Measurements from ENCODE around the gene PPEF2. TPM values are rescaled to one million over a fixed set of nuclear protein-coding genes. Genes with fewer than 3 reads are reported as not detected.
"Not testable (repeated sequence)": the region's sequence is repeated elsewhere in the genome, so short reads cannot be mapped to it uniquely, and the experiment has no call there.

The PPEF2 gene
- total RNA-seq, result 0.63 TPM

GRCh38 chr4:75902352-75902751 lies at the start of gene PPEF2:
Gene PPEF2 (minus strand): TSS chr4:75902452. CDS start chr4:75896325, 6,127 bp downstream.
- Histone ChIP-seq H3K27me3 (ENCODE audit: insufficient read depth, low read length) (no peaks in the 10 kb centered on the region), H3K4me3 (ENCODE audit: low read length) (no peak within 1 kb of the TSS), H3K9me3 (ENCODE audit: low read depth, low read length) (no peaks in the 10 kb centered on the region), H3K4me1 (ENCODE audit: insufficient read depth, low read length) (peaks cover 18% of the 10 kb centered on the region)

- Histone ChIP-seq H3K4me1 (ENCODE audit: insufficient read depth, low read length) (no peaks in the 10 kb centered on the region), H3K9me3 (ENCODE audit: low read depth, low read length) (no peaks in the 10 kb centered on the region), H3K27me3 (ENCODE audit: insufficient read depth, low read length) (no peaks in the 10 kb centered on the region), H3K4me3 (ENCODE audit: low read length) (no peak overlapping the region)
Observed at GRCh38 chr4:75950213-75950815, 48.1 kb upstream of the PPEF2 start.

GRCh38 chr4:75948822-75949444 lies 46.7 kb upstream of the PPEF2 start:
- Histone ChIP-seq H3K4me3 (ENCODE audit: low read length) (no peak overlapping the region), H3K9me3 (ENCODE audit: low read depth, low read length) (no peaks in the 10 kb centered on the region), H3K27me3 (ENCODE audit: insufficient read depth, low read length) (no peaks in the 10 kb centered on the region), H3K4me1 (ENCODE audit: insufficient read depth, low read length) (no peaks in the 10 kb centered on the region)

DNA sequence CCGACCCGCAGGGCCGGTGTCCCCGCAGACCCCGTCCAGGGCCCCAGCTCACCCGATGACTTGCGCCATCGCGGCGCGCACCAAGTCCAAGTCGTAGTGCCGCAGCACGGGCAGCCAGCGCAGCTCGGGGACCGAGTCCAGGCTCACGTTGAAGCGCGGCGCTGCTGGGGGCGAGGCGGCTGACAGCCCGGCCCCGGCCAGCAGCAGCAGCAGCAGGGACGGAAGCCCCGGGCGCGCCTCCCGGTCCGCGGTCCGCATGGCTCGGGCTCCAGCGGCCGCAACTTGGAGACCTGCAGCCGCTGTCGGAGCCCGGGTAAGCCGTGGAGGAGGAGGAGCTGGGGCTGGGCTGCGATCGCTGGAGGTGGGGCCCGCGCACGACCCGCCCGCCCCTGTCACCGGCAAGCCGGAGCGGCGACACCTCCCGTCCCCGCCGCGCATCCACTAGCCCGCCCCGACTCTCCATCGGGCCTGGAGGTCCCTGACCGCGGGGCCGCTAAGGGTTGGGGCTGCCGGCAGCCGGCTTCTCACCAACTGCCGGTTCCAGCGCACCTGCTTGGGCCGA lies 38.5 kb upstream of the PPEF2 start, which contains the start of gene NAAA:
TSS of gene NAAA (minus strand) at position 322 of the 562 bp plus-strand sequence. CDS start at position 258, 64 bp downstream.
- Histone ChIP-seq H3K9me3 (ENCODE audit: low read depth, low read length) (no peaks in the 10 kb centered on the region), H3K4me1 (ENCODE audit: insufficient read depth, low read length) (peaks cover 27% of the 10 kb centered on the region), H3K4me3 (ENCODE audit: low read length) (peak within 1 kb of the TSS; percentile 96), H3K27me3 (ENCODE audit: insufficient read depth, low read length) (no peaks in the 10 kb centered on the region)

GRCh38 chr4:75939890-75940691 lies 37.8 kb upstream of the PPEF2 start:
- peaks cover 27% of the 10 kb centered on the region for H3K4me1 ChIP-seq (ENCODE audit: insufficient read depth, low read length)
- H3K27me3 ChIP-seq (ENCODE audit: insufficient read depth, low read length), result no peaks in the 10 kb centered on the region
- H3K9me3 ChIP-seq (ENCODE audit: low read depth, low read length), result no peaks in the 10 kb centered on the region
- peak overlapping the region; percentile 96 for H3K4me3 ChIP-seq (ENCODE audit: low read length)

- Histone ChIP-seq H3K27me3 (ENCODE audit: insufficient read depth, low read length) (no peaks in the 10 kb centered on the region), H3K4me1 (ENCODE audit: insufficient read depth, low read length) (peaks cover 10% of the 10 kb centered on the region), H3K4me3 (ENCODE audit: low read length) (no peak overlapping the region), H3K9me3 (ENCODE audit: low read depth, low read length) (no peaks in the 10 kb centered on the region)
Observed at GRCh38 chr4:75935628-75936027, 33.4 kb upstream of the PPEF2 start.

- H3K4me3 ChIP-seq (ENCODE audit: low read length), result no peak overlapping the region
- no peaks in the 10 kb centered on the region for H3K4me1 ChIP-seq (ENCODE audit: insufficient read depth, low read length)
- H3K27me3 ChIP-seq (ENCODE audit: insufficient read depth, low read length), result no peaks in the 10 kb centered on the region
- no peaks in the 10 kb centered on the region for H3K9me3 ChIP-seq (ENCODE audit: low read depth, low read length)
Observed at GRCh38 chr4:75930152-75930551, 27.9 kb upstream of the PPEF2 start.

GRCh38 chr4:75924916-75925315 lies 22.7 kb upstream of the PPEF2 start:
- not testable (repeated sequence) for H3K4me1 ChIP-seq (ENCODE audit: insufficient read depth, low read length); H3K27me3 ChIP-seq (ENCODE audit: insufficient read depth, low read length); H3K9me3 ChIP-seq (ENCODE audit: low read depth, low read length); H3K4me3 ChIP-seq (ENCODE audit: low read length)

GRCh38 chr4:75924309-75924827 lies 22.1 kb upstream of the PPEF2 start:
- Histone ChIP-seq H3K27me3 (ENCODE audit: insufficient read depth, low read length) (no peaks in the 10 kb centered on the region), H3K4me1 (ENCODE audit: insufficient read depth, low read length) (no peaks in the 10 kb centered on the region), H3K9me3 (ENCODE audit: low read depth, low read length) (no peaks in the 10 kb centered on the region), H3K4me3 (ENCODE audit: low read length) (no peak overlapping the region)

DNA sequence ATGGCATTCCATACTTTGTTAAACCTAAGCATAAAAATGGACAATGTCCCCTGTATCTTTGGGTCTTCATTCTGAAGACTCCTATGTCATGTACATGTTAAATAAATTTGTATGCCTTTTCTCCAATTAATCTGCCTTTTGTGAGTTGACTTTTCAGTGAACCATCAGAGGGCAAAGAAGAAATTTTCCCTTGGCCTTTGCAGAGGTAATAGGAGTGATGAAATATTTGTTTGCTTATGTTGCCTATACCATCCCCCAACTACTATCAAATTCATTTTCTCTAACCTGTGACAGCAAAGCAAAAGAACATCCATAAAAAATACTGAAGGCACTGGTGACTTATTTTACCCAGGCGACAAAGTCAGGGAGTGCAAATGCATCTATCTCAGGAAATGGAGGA lies 20.3 kb upstream of the PPEF2 start:
- Histone ChIP-seq H3K4me1 (ENCODE audit: insufficient read depth, low read length) (no peaks in the 10 kb centered on the region), H3K27me3 (ENCODE audit: insufficient read depth, low read length) (no peaks in the 10 kb centered on the region), H3K9me3 (ENCODE audit: low read depth, low read length) (no peaks in the 10 kb centered on the region), H3K4me3 (ENCODE audit: low read length) (no peak overlapping the region)

GRCh38 chr4:75921910-75922309 lies 19.7 kb upstream of the PPEF2 start:
- H3K4me1 ChIP-seq (ENCODE audit: insufficient read depth, low read length), result no peaks in the 10 kb centered on the region
- no peaks in the 10 kb centered on the region for H3K9me3 ChIP-seq (ENCODE audit: low read depth, low read length)
- H3K4me3 ChIP-seq (ENCODE audit: low read length), result no peak overlapping the region
- H3K27me3 ChIP-seq (ENCODE audit: insufficient read depth, low read length), result no peaks in the 10 kb centered on the region

GRCh38 chr4:75920327-75920726 lies 18.1 kb upstream of the PPEF2 start:
- Histone ChIP-seq H3K27me3 (ENCODE audit: insufficient read depth, low read length) (no peaks in the 10 kb centered on the region), H3K4me1 (ENCODE audit: insufficient read depth, low read length) (no peaks in the 10 kb centered on the region), H3K4me3 (ENCODE audit: low read length) (no peak overlapping the region), H3K9me3 (ENCODE audit: low read depth, low read length) (no peaks in the 10 kb centered on the region)

- no peaks in the 10 kb centered on the region for H3K27me3 ChIP-seq (ENCODE audit: insufficient read depth, low read length)
- H3K9me3 ChIP-seq (ENCODE audit: low read depth, low read length), result no peaks in the 10 kb centered on the region
- H3K4me3 ChIP-seq (ENCODE audit: low read length), result no peak overlapping the region
- no peaks in the 10 kb centered on the region for H3K4me1 ChIP-seq (ENCODE audit: insufficient read depth, low read length)
Observed at GRCh38 chr4:75919920-75920319, 17.7 kb upstream of the PPEF2 start.

DNA sequence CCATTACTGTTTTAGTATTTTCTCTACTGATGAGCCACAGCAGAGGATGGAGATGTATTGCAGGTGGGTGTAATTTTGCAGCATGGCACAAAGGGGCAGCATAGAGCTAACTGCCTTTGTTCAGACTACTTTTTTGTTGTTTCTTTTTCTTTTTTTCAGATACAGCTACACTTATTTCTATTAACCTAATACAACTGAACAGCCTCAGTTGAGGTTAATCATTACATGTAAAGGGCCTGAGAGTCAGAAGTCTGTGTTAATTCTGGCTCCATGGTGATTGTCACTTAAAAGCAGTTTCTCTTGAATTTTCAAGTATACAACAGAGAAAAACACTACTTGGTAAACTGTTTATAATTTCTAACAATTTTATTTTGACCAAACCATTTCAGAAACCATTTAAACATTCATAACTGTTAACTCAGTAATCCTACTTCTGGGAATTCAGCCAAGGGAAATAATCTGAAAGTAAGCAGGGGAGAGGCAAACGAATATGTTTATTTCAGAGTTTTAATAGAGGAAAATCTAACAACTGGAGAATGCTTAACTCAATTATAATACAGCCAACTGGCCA lies 13.9 kb upstream of the PPEF2 start:
- no peaks in the 10 kb centered on the region for H3K27me3 ChIP-seq (ENCODE audit: insufficient read depth, low read length)
- H3K4me1 ChIP-seq (ENCODE audit: insufficient read depth, low read length), result no peaks in the 10 kb centered on the region
- no peaks in the 10 kb centered on the region for H3K9me3 ChIP-seq (ENCODE audit: low read depth, low read length)
- no peak overlapping the region for H3K4me3 ChIP-seq (ENCODE audit: low read length)

DNA sequence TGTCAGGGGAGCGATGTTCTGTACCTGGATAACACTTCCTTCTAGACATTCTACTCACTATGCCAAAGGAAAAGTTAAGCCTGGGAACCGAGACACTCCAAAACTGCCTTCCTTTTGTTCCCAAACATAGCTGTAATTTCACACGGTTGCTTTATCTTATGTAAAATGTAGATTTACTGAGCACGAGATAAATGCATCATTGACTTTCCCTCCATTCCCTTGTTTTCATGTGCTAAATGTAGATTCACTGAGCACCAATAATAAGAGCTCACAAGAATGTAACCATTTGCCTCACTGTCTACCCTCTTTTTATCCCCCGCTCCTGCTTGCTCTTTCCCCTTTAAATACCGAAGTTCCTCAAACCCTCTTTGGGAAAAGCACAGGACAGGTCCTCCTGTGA lies 10.7 kb upstream of the PPEF2 start:
- no peaks in the 10 kb centered on the region for H3K9me3 ChIP-seq (ENCODE audit: low read depth, low read length)
- no peaks in the 10 kb centered on the region for H3K27me3 ChIP-seq (ENCODE audit: insufficient read depth, low read length)
- H3K4me1 ChIP-seq (ENCODE audit: insufficient read depth, low read length), result peaks cover 13% of the 10 kb centered on the region
- no peak overlapping the region for H3K4me3 ChIP-seq (ENCODE audit: low read length)

All from mononuclear cell (primary cell).